GM12801 (cell line): Measurements from ENCODE around the gene ATP1A3.

Source experiments
- TF ChIP-seq, protein P1 (sequence below): IDR thresholded peaks from one replicate; pipeline ENCODE4 v1.5.1; 2011; ENCODE audit warnings: control low read depth; ENCODE audit not compliant: insufficient read length; ENCODE audit errors: extremely low read depth

ATP1A3 gene

DNA sequence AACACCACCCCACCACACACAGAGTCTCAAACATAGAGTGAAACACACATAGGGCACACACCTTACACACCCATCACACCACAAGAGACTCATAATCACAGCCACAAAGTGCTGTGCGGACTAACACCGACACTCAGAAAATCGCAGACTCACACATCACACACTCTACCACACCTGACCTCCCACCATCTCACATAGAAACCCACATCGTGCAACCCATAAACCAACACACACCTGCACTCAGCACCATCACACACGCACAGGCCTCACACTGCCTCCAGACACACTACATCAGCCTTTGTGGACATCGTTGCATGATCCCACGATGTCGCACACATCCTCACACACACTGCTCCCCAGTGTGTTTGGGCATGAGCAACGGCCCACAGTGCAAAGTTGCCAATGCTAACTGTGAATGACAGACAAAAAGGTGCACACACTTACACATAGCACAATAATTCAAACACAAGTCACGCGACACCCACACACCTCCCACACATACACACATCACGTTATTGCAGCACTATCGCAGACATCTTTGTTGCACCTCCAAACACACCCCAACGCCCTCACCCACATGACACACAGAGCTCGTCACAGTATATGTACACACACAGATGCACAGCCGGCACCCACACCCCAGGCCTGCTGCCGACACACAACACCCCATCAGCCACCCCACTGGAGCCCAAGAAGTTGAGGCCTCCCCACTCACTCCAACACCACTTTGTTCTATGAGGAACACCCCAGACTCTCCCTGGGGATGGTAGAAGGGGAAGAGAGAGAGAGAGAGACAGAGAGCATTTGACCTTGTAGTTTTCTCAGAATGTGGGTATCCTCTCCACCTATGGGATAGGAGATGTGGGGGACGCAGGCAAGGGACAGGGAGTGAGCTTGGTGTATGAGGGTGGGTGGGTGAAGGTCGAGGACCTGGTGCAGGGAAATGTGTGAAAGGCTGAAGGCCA, 1.2 kb upstream of the ATP1A3 start:
- TF ChIP-seq, protein P1, sequence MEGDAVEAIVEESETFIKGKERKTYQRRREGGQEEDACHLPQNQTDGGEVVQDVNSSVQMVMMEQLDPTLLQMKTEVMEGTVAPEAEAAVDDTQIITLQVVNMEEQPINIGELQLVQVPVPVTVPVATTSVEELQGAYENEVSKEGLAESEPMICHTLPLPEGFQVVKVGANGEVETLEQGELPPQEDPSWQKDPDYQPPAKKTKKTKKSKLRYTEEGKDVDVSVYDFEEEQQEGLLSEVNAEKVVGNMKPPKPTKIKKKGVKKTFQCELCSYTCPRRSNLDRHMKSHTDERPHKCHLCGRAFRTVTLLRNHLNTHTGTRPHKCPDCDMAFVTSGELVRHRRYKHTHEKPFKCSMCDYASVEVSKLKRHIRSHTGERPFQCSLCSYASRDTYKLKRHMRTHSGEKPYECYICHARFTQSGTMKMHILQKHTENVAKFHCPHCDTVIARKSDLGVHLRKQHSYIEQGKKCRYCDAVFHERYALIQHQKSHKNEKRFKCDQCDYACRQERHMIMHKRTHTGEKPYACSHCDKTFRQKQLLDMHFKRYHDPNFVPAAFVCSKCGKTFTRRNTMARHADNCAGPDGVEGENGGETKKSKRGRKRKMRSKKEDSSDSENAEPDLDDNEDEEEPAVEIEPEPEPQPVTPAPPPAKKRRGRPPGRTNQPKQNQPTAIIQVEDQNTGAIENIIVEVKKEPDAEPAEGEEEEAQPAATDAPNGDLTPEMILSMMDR: no peak

DNA sequence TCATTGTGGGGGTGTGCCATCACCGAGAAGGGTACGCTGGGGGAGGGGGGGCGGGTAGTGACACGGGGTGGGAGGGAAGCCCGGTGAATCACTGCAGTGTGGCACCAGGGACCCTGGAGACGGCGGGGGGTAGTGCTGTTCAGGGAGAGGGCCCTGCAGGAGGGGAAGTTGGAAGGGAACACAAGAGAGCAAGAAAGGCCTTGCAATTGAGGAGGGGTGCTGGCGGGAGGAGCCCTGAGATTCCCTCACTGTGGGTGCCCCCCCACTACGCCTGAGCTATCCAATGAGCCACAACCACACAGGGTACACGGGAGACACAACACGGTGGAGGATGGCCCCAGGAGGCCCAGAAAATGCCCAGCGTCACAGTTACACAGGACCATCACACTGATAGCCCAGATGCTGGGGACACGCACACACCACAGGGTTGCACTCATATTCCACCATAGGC, 516 bp upstream of the ATP1A3 start:
- TF ChIP-seq, protein P1: no peak

DNA sequence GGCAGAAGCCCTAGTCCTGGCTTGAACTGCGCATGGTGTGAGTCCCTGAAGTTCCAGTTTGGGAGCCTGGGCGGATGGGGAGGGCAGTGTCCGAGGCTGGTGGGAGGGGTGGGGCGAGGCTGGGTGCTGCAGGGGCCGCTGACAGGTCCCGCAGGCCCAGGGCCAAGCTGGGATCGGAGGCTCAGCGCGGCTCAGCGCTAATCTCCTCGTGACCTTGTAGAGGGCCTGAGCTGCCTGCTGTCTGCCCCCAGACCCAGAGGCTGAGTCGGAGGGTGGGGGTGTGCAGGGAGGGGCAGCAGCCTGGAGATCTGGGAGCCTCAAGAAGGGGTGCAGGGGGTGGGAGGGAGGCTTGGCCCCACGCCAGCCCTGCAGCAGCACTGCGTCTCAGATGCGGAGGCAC, 3.0 kb downstream of the ATP1A3 start:
- TF ChIP-seq, protein P1: no peak

DNA sequence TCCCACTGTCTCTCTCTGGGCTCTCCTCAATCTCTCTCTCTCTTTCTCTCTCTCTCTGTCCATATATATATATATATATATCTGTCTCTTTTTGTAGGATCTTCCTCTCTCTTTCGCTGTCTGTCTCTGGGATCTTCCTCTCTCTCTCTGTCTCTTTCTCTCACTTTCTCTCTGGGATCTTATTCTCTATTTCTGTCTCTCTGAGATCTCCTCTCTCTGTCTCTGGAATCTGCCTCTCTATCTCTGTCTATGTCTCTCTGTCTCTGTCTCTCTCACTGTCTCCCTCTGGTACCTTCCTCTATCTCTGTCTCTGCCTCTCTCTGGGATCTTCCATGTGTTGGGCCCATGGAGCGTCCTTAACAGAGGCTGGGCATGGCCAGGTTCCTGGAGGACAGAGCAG, 3.4 kb downstream of the ATP1A3 start:
- TF ChIP-seq, protein P1: no peak

DNA sequence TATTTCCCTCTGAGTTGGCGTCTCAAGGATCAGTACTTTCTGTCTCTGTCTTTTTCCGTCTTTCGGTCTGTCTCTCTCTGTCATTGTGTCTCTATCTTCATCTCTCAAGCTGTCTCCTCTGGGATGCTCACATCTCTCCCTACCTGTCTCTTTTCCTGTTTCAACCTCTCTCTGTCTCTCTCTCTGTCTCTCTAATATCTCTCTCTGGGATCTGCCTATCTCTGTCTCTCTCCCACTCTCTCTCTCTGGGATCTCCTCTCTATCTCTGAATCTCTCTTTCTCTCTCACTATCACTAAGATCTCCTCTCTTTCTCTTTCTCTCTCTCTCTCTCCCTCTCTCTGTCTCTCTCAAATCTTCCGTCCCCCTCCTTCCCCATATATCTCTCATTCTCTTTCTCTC, 4.0 kb downstream of the ATP1A3 start:
- TF ChIP-seq, protein P1: no peak

DNA sequence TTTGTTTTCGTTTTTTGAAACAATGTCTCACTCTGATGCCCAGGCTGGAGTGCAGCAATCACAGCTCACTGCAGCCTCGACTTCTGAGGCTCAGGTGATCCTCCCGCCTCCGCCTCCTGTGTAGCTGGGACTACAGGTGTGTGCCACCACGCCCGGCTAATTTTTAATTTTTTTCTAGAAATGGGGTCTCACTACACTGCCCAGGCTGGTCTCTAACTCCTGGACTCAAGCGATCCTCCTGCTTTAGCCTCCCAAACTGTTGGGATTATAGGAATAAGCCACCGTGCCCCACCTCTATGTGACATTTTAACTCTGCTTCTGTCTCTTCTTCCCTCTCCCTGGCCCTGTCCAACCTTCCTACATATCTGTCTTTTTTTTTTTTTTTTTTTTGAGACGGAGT, 5.1 kb downstream of the ATP1A3 start:
- TF ChIP-seq, protein P1: no peak

DNA sequence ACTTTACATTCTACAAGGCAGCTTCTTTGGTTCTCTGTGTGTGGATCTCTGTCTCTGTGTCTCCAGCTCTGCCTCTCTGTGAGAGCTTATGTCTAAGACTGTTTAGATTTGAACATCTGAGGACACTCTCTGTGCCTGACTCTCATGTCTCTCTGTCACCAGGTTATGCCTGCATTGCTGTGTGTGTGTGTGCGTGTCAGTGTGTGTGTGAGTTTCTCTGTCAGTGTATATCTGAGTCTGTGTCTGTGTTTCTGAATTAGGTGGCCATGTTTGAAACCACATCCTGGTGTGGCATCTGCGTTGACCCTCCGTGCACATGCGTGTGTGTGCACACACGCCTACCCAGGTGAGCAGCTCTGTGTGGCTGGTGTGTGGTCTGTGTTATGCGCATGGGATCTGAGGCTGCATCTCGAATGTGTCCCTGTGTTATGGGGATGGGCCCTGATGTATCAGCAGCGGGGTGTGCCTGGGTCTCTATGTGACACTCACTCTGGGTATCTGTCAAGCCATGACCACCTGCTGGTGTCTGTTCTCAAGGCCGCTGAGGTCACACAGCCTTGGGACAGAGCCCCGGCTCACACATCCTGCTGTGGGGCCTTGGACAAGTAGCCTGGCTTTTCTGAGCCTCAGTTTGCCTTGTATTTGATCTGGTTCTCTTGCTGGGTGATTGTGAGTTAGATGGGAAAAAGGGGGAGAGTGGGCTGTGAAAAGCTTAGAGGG, 6.7 kb downstream of the ATP1A3 start:
- TF ChIP-seq, protein P1: no peak
